HK-2 (cell line): ENCODE measurements around the gene BASP1.
"Not testable (repeated sequence)": the region's sequence is repeated elsewhere in the genome, so short reads cannot be mapped to it uniquely, and the experiment has no call there.

ENCODE experiments used
- DNase-seq: peaks from one replicate; pipeline ENCODE4 v3.0.0-alpha.2; 2018; ENCODE audit not compliant: unreplicated experiment

Gene BASP1

DNA sequence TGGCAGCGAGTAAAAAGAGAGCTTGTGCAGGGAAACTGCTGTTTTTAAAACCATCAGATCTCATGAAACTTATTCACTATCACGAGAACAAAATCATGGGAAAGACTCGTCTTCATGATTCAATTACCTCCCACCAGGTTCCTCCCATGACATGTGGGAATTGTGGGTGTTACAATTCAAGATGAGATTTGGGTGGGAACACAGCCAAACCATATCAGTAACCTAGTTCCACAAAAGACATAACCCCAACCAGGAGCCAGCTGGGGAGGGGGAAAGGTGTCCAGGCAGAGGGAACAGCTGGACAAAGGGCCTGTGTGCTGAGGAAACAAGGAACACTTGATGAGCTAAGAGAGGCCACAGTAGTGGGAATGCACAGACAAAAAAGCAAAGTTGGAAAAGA lies 71.1 kb downstream of the BASP1 start:
- DNase-seq, result no peak

DNA sequence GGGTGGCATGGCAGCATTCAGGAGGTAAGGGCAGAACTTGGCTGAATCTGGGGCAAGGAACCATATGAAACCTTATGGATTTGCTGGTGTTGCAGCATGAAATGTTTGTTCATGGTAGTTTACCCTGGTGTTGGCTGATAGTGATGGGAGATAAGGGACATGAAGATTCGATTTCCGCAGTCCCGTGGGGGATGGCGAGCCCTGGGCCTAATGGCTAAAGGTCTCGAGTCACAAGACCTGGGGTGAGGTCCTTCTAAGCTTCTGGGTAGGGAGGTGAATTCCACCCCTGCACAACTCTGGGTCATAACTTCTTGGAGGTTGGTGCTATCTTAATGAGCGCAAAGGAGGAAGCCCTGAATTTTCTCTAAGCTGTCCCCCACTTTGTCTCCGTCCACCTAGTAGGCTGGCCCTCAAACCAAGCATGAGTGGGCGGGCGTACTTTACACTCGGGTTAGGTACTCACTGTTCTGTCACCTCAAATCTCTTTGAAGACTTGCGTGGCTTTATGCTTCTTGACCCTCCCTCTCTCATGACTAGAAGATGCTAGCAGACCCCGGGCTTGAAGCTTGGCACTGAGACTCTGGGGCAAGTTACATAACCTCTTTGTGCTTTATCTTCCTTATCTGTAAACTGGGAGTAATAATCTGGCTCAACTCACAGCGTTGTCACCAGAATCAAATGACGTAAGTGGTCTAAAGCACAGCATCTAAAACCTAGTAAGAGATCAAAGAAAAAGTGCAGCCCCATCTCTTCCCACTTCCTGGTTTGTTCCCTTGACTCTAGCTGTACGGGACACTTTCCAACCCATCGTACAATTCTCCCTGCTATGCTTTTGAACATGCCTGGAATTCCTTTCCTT lies 72.5 kb downstream of the BASP1 start:
- no peak for DNase-seq

DNA sequence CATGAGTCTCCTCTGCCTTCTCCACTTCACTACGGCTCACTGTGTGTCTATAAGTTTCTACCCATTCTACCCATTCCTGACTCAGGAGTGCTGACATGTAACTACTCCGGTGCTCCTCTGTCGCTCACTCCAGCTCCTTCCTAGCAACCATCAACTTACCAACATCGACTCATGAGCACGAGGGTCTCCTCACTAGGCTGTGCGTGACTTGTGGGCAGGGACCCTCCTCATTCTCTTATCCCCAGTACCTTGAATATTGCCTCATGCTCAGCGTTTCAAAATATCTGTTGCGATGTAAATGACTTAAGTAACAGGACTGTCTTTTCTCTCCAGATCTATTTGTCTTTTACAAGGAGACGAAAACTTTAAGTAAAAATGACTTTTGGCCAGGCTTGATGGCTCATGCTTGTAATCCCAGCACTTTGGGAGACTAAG lies 73.1 kb downstream of the BASP1 start:
- no peak for DNase-seq

DNA sequence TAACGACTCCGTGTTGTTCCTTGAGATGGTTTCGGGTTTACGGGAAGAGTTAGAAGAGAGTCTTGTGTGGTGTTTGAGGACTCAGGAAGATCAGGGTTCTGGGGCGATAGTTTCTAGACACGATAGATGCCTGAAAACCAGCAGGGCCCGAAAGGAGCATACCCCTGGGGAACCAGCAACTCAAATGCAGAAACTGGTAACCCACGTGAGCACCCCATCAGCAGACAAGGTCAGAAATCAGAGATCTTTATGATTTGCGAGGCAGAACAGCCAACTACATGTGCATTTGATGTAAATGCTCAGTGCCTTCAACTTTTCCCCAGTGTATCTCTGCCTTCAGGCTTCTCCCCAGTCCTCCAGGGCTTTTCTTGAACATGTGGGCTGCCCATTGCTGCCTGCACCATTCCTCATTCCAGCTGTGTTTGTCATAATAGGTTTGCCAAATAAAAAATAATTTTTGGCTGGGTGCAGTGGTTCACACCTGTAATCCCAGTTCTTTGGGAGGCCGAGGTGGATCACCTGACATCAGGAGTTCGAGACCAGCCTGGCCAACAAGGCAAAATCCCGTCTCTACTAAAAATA lies 75.1 kb downstream of the BASP1 start:
- no peak for DNase-seq

DNA sequence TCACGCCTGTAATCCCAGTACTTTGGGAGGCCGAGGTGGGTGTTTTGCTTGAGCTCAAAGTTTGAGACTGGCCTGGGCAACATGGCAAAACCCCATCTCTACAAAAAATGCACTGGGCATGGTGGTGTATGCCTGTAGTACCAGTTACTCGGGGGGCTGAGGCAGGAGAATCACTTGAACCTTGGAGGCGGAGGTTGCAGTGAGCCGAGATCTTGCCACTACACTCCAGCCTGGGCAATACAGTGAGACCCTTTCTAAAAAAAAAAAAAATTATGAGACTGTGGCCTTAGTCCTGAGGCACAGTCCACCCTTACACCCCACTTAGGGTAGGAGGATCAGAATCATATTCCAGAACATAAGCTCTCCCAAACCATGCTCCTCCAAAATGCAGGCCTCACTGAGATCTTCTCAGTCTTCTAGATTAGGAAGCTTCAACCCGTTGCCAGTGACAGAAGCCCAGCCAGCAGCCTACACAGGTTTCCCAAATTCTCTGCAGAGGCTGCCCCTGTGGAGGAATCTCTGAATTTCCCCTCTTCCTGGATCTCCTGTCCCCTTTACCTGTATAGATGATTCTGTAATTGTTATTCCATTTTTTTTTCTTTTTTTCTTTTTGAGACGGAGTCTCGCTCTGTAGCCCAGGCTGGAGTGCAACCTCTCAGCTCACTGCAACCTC lies 77.3 kb downstream of the BASP1 start:
- no peak for DNase-seq

DNA sequence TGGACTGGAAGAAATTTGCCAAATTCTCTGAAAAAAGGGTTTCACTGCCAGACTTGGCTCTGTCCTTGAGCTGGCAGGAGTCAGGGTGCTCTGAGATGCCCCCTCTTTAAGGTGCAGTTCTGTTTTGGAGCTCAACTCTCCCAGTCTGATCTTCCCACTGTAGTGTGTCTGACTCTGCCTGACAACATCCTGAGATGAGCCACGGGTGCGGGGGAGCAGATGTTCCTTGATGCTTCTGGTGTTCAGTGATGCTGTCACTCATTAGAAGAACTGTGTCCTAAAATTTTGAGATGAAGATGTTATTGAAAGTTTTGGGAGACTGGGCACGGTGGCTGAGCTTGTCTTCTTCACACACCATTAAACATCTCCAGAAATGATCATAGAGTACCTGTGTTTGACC lies 78.2 kb downstream of the BASP1 start:
- no peak for DNase-seq

DNA sequence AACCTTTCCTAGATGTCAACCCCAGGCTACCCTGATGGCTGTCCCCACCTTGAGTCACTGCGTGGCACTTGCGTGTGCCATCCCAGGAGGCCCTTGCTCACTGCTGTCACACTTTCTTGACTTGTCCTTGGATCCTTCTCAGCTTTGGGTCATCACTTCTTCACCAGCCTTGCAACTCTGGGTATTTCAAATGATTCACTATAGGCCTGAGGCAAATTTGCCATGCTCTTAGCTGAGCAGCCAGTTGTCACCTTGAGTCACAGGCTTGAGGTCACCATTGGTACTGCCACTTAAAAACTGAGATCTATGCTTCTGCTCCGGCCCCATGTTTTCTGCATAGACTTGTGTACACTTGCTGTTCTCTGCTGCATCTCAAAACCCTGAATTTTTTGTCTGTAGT lies 84.7 kb downstream of the BASP1 start:
- no peak for DNase-seq

DNA sequence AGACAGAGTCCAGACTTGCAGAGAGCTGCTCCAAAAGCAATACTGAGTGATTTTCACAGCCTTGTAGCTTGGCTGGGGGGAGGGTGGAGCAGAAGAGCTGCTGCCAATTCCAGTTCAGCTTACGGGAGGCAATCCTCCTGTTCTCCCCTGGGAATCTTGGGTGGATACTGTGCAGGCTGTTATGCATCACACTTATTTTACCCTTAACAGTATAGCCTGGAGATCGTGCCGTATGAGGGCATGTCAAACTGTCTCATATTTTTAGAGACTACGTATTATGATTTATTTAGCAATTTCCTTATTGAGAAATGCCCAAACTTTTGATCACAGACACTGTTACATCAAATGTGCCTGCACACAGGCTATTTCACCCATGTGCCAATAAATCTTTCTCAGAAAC lies 85.2 kb downstream of the BASP1 start:
- no peak for DNase-seq

DNA sequence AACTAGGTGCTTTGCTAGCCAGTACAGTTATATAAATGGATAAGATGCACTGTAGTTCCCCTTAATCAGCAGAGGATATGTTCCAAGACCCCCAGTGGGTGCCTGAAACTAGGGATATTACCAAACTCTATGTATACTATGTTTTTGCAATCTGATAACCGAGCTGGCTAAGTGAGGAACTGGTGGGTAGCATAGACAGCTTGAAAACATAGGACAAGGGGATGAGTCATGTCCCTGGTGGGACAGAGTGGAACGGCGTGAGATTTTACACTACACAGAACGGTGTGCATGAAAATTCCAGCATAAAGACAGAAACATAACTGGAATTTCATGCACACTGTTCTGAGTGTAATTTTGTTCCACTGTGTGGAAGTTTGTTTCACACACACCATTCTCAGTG lies 86.9 kb downstream of the BASP1 start:
- no peak for DNase-seq

DNA sequence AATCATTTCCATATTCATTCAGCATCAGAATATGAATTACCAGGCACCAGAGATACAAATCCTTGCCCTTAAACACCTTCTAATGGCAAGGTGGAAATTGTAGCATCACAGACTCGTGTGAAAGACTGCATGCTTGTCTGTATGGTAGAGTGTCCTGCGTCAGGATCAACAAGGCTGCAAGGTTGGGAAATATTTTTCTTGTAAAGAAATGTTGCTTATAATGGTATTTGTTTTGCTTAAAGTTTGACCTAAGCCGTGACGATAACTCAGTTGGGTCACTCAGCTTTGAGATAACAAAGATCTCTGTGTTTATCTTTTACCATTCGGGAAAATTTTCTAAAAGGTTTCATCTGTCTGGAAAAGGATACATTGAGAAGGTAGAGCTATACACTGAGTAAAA lies 87.6 kb downstream of the BASP1 start:
- no peak for DNase-seq

DNA sequence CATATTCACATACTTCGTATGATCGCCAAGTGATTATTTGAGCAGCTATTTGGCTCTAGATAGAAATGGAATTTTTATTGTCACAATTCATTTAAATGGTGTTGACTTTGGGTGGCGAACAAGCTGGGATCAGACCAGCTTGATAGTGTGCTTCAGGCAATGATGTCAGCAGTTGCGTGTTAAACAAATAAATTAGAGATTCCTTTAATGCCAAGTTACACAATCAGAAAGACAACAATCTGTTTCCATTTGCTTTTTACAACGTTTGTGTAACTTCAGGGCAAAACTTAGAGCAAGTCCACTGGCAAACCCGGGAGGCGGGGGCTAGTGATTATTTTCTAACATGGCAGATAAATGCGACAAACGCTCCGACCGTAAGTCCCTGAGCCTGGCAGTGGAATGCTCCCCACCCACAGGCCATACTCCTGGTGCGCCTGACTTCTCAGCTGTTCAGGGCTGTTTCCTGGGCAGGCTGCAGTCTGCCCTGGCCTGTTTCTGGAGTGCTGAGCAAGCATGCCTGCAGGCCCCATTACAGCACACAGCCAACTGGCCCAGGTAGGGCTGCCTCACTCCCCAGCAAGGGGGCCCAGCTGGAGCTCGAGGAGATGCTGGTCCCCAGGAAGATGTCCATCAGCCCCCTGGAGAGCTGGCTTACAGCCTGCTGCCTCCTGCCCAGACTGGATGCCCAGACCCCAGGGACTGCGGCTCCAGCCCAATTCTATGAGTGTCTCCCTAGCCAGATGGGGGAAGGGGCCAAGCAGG lies 88.7 kb downstream of the BASP1 start:
- no peak for DNase-seq

DNA sequence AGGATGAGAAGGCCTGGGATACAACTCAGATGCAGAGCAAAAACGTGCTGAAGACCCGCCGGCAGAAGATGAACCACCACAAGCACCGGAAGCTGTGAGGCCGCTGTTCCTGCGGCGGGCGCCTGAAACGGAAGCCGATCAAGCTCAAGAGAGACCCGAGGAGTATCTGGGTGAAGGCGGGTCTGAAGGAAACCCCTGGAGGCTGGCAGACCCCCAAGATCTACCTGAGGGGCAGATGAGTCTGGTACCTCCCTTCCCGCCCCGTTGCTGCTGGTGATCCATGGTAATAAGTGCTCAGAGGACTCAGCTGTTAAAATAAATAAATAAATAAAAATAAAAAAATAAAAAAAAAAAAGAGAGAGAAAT lies 89.3 kb downstream of the BASP1 start:
- DNase-seq, result no peak

DNA sequence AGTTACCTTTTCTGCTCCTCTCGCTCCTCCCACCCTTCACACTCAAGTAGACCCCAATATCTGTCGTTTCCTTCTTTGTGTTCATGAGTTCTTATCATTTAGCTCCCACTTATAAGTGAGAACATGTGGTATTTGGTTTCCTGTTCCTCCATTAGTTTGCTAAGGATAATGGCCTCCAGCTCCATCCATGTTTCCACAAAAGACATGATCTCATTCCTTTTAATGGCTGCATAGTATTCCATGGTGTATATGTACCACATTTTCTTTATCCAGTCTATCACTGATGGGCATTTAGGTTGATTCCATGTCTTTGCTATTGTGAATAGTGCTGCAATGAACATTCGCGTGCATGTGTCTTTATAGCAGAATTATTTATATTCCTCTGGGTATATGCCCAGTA lies 90.0 kb downstream of the BASP1 start:
- DNase-seq, result not testable (repeated sequence)

DNA sequence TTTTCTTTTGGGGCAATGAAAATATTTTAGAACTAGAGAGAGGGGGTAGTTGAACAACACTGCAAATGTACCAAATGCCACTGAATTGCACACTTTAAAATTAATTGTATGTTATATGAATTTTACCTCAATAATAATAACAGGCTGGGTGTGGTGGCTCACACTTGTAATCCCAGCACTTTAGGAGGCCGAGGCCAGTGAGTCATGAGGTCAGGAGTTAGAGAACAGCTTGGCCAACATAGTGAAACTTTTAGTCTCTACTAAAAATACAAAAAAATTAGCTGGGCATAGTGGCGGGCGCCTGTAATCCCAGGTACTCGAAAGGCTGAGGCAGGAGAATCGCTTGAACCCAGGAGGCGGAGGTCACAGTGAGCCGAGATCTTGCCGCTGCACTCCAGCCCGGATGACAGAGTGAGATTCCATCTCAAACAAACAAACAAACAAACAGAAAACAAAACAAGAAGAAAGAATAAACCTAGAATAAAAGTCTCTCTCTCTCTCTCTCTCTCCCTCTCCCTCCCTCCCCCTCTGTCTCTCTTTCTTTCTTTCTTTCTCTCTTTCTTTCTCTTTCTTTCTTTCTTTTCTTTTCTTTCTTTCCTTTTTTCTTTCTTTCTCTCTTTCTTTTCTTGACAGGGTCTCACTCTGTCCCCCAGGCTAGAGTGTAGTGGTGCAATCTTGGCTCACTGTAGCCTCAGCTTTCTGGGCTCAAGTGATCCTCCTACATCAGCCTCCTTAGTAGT lies 91.1 kb downstream of the BASP1 start:
- DNase-seq, result no peak

DNA sequence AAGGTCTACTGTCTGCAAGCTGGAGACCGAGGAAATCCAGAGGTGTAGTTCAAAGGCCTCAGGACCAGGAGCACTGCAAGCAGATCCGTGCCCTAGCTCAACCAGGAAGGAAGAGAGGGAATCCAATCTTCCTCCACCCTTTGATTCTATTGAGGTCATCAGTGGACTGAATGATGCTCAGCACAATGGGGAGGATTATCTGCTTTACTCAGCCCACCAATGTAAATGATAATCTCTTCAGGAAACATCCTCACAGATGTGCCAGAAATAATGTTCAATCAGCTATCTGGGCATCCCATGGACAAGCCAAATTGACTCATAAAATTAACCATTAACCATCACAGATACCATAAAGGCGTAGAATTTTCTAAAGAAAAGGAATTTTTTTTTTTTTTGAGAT lies 92.0 kb downstream of the BASP1 start:
- DNase-seq, result no peak

DNA sequence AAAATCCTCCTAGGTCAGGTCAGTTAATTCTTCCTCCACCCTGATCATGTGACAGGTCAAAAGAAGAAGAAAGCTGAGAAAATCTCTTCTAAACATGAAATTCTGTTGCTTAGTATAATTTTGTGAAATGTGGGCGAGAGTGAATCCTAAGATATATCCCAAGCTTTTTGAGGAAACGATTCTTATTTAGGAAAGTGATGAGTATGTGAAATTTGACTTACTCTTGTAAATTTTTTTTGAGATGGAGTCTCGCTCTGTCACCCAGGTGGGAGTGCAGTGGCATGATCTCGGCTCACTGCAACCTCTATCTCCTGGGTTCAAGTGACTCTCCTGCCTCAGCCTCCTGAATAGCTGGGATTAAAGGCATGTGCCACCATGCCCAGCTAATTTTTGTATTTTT lies 93.1 kb downstream of the BASP1 start:
- DNase-seq, result not testable (repeated sequence)

DNA sequence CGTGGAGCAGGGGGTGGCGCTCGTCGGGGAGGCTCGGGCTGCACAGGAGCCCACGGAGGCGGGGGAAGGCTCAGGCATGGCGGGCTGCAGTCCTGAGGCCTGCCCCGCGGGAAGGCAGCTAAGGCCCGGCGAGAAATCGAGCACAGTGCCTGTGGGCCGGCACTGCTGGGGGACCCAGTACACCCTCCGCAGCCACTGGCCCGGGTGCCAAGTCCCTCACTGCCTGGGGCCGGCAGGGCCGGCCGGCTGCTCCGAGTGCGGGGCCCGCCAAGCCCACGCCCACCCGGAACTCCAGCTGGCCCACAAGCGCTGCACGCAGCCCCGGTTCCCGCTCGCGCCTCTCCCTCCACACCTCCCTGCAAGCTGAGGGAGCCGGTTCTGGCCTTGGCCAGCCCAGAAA lies 94.4 kb downstream of the BASP1 start:
- DNase-seq, result not testable (repeated sequence)

DNA sequence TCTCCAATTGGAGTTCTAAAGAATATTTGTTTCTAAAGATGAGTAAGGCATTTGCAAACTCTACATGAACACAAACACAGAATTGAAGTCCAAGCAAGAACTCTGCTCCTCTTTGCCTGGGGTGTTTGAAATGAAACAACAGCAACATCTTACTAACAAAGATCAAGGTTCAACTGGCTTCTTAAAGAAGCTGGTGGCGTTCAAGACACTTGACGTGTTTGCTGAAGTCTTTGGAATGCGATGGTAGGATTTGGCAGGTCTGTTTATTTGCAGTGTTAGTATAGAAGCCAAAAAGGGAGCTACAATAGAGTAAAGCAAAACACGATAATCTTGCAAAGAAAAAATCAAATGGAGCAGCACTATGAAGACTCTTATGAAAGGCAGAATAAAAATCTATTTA lies 94.9 kb downstream of the BASP1 start:
- DNase-seq, result no peak

DNA sequence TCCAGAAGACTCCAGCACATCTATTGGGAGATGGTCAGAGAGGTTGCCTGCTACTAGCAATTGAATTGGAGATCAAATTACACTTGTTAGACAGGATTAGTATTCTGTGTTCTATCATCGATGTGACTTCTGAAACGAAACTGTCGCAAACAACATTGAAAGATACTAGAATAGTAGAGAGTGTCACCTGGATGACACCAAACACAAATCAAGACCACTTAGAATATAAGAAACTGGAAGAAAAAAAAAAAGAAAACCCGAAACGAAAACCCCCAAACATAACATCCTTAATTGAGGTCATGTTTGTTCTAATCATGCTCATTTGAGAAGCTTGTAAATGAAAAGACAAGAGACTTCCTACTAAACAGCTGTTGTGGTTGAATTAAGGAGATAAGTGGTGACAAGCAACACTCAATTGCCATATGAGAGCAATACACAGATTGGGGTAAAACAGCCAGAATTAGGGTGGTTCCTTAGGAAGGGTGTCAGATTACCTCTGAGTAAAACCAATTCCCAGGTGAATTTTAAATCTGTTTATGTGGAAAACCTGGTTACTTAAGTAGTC lies 97.6 kb downstream of the BASP1 start:
- no peak for DNase-seq

DNA sequence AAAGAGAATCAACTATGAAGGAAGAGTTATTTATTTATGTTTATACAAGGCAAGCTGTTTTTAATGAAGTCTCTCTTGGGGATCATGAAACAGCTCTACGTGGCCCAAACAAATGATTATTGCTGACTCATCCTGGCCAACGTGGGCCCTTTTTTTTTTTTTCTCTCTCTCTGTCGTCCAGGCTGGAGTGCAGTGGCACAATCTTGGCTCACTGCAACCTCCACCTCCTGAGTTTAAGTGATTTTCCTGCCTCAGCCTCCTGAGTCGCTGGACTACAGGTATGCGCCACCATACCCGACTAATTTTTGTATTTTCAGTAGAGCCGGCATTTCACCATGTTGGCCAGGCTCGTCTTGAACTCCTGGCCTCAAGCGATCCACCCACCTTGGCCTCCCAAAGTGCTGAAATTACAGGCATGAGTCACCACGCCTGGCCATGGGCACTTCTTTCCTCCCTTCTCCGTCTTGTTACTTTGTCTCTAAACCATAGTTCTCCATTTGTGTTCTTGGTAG lies 98.3 kb downstream of the BASP1 start:
- no peak for DNase-seq

DNA sequence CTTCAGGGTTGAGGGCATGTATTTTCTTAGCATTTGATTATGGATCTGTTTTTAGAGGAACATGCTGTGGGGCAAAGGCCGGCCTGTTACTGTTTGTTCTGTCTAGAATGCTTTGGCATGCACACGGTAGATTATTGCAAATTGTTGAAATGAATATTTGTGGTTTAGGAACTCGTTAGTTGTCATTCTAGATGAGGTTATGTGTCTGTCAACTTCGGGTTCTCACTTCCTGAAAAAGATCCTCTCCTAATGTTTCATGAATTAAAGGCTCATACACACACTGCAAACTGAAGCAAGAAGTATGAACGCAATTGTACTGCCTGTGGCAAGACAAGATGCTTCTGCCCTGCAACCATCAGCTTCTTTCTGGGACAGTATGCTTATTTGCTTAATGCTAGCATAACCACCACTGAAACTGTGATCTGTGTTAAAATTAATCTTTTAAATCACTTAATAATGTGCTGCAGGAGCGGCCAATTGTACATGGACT lies 99.6 kb downstream of the BASP1 start:
- DNase-seq, result no peak
